NB4 (cell line): Measurements from ENCODE around the gene DNAAF8.

Experiments used
- CTCF ChIP-seq: IDR thresholded peaks from one replicate; pipeline ENCODE4 v1.5.1; 2012; ENCODE audit warnings: low read depth, low read length
- MAX ChIP-seq: IDR thresholded peaks from 2 replicates; pipeline ENCODE4 v1.6.1; 2011; ENCODE audit warnings: low read depth, low read length
- MYC ChIP-seq: IDR thresholded peaks from 2 replicates; pipeline ENCODE4 v1.6.1; 2011; ENCODE audit warnings: low read depth, low read length
- POLR2A ChIP-seq: IDR thresholded peaks from 2 replicates; pipeline ENCODE4 v1.6.1; 2011; ENCODE audit warnings: mild to moderate bottlenecking; ENCODE audit not compliant: insufficient read length; ENCODE audit errors: extremely low read depth

GRCh38 chr16:4688674-4689045 is 45.7 kb upstream of the DNAAF8 start:
- TF ChIP-seq POLR2A (no peak), CTCF (no peak), MAX (no peak), MYC (no peak)
